OCI-LY7 (cell line): Measurements from ENCODE around the gene TTC21A.

Source experiments
- CTCF ChIP-seq: fragments of 200-600 bp; sonication (generic); conservative IDR thresholded peaks from 2 replicates; pipeline ENCODE4 v1.5.1; 2014; ENCODE audit warnings: mild to moderate bottlenecking, antibody characterized with exemption, low read length, moderate library complexity, mixed read lengths
- EZH2phosphoT487 ChIP-seq: fragments of 200-600 bp; sonication (generic); IDR thresholded peaks from 2 replicates; pipeline ENCODE4 v1.6.1; 2018; ENCODE audit warnings: low read depth, borderline replicate concordance, mild to moderate bottlenecking, mixed run types, antibody characterized with exemption, low read length, moderate library complexity, mixed read lengths

- TF ChIP-seq CTCF (no peak), EZH2phosphoT487 (no peak)
Observed at GRCh38 chr3:39144748-39145380, 37.4 kb downstream of the TTC21A start.
